ENCODE measurements around the gene DOC2A. TPM values are rescaled to one million over a fixed set of nuclear protein-coding genes. Genes with fewer than 3 reads are reported as not detected.

Gene DOC2A
- total and polyA plus RNA-seq, 9 of the 15 experiments (the other 6 are each of a cell fraction or from before 2014, with no cell fraction given), result 0.03 to 0.38 (median 0.28) TPM; not detected in 1

GRCh38 chr16:29996766-29997250 is 14.0 kb downstream of the DOC2A start:
- H3K27me3 ChIP-seq (ENCODE audit: control insufficient read depth in 2 of 2, insufficient read depth in 2 of 2, low read length in 2 of 2), result no peaks in the 10 kb centered on the region
- peak overlapping the region; percentile 96 for H3K4me2 ChIP-seq (ENCODE audit: insufficient read depth, low read length)
- peaks cover 15% of the 10 kb centered on the region for H3K79me2 ChIP-seq (ENCODE audit: control insufficient read depth, insufficient read depth, low read length)
- ATAC-seq (no peak), DNase-seq (ENCODE audit: extremely low read depth in 1 of 4, low spot score in 3 of 4) (peak in 2 of 4 experiments; percentile 25 to 31), FAIRE-seq (peak; percentile 76)
- intact Hi-C loops (cut with micrococcal nuclease), result loop anchor here (5.0 kb wide), 1 partner anchor 70 kb away; the partner anchor contains the start of gene KCTD13
- POLR2A ChIA-PET, result no interaction called here
- H3K4me1 ChIP-seq (replicated peaks in 1 of 2; ENCODE audit: control insufficient read depth in 2 of 2, insufficient read depth in 2 of 2, low read length in 2 of 2), result peaks cover 16 to 52% of the 10 kb centered on the region in 2 experiments; a peak in 4 of 5 replicates
- no peaks in the 10 kb centered on the region for H3K9me1 ChIP-seq (ENCODE audit: control insufficient read depth, insufficient read depth, low read length)
- peaks cover 41% of the 10 kb centered on the region for H3K36me3 ChIP-seq (ENCODE audit: control insufficient read depth, insufficient read depth, low read length)
- H3K4me3 ChIP-seq, result peak overlapping the region; percentile 80
- H4K20me1 ChIP-seq (replicated peaks; ENCODE audit: control insufficient read depth, insufficient read depth, low read length), result no peaks in the 10 kb centered on the region
- H3K9ac ChIP-seq (ENCODE audit: insufficient read depth in 1 of 2, low read depth in 2 of 2, low read length in 2 of 2), result peak overlapping the region; percentile 97 to 100
- peak overlapping the region; percentile 100; the same call in 2 of the 3 replicates for H3K27ac ChIP-seq (ENCODE audit: extremely low read depth, low read depth, low read length)
- no TSS peak for BruUV-seq (replicated peaks)
- WGBS (ENCODE audit: insufficient coverage, low coverage, missing lambda C conversion rate), result 22% methylated on average over 8 of the region's 9 CpGs
- in situ Hi-C loops (cut with MboI), result no loop called here
- no peaks in the 10 kb centered on the region for H3K9me3 ChIP-seq (replicated peaks; ENCODE audit: control insufficient read depth, insufficient read depth, low read depth, low read length)
- H2AFZ ChIP-seq (ENCODE audit: low read depth, low read length), result peak overlapping the region; percentile 98
- CTCF ChIA-PET (ENCODE audit: low intra/inter-chr PET ratio), result interaction anchor here (0.6 kb wide), 1 partner anchor 59 kb away, joined by 5 read pairs; no protein-coding TSS in a partner anchor
- TF ChIP-seq ZBTB7A (IDR thresholded peaks at IDR 0.05; ENCODE audit: borderline replicate concordance, control insufficient read depth, low read depth, low read length) (0 out of 2 replicates have a peak, but pooled peaks have one; percentile 19), FOXP1 (CRISPR knock-in tag; IDR thresholded peaks at IDR 0.05) (no peak), ZNF224 (CRISPR knock-in tag; IDR thresholded peaks at IDR 0.05) (no peak), ZNF609 (CRISPR knock-in tag; IDR thresholded peaks at IDR 0.05; ENCODE audit: borderline replicate concordance) (0 out of 2 replicates have a peak, but pooled peaks have one; percentile 14), TEAD4 (IDR thresholded peaks at IDR 0.05; ENCODE audit: low read length) (no peak), TEAD4 (CRISPR knock-in tag; IDR thresholded peaks at IDR 0.05; ENCODE audit: borderline replicate concordance) (no peak), ZNF639 (CRISPR knock-in tag; conservative IDR thresholded peaks at IDR 0.05 in 1 of 2, IDR thresholded peaks at IDR 0.05 in 1 of 2) (no peak)
